ENCODE data around the gene MEGF8. TPM values are rescaled to one million over a fixed set of nuclear protein-coding genes. Genes with fewer than 3 reads are reported as not detected.

The MEGF8 gene, protein sequence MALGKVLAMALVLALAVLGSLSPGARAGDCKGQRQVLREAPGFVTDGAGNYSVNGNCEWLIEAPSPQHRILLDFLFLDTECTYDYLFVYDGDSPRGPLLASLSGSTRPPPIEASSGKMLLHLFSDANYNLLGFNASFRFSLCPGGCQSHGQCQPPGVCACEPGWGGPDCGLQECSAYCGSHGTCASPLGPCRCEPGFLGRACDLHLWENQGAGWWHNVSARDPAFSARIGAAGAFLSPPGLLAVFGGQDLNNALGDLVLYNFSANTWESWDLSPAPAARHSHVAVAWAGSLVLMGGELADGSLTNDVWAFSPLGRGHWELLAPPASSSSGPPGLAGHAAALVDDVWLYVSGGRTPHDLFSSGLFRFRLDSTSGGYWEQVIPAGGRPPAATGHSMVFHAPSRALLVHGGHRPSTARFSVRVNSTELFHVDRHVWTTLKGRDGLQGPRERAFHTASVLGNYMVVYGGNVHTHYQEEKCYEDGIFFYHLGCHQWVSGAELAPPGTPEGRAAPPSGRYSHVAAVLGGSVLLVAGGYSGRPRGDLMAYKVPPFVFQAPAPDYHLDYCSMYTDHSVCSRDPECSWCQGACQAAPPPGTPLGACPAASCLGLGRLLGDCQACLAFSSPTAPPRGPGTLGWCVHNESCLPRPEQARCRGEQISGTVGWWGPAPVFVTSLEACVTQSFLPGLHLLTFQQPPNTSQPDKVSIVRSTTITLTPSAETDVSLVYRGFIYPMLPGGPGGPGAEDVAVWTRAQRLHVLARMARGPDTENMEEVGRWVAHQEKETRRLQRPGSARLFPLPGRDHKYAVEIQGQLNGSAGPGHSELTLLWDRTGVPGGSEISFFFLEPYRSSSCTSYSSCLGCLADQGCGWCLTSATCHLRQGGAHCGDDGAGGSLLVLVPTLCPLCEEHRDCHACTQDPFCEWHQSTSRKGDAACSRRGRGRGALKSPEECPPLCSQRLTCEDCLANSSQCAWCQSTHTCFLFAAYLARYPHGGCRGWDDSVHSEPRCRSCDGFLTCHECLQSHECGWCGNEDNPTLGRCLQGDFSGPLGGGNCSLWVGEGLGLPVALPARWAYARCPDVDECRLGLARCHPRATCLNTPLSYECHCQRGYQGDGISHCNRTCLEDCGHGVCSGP (N-terminal part only)
- total RNA-seq, result 48.1 to 54.4 TPM (median 49.5 TPM) in 3 replicates
- long read RNA-seq, partial matches to known transcripts, result 37 of 41 reads
- long read RNA-seq, other reads (novel, unspliced or antisense), result 3 of 41 reads

DNA sequence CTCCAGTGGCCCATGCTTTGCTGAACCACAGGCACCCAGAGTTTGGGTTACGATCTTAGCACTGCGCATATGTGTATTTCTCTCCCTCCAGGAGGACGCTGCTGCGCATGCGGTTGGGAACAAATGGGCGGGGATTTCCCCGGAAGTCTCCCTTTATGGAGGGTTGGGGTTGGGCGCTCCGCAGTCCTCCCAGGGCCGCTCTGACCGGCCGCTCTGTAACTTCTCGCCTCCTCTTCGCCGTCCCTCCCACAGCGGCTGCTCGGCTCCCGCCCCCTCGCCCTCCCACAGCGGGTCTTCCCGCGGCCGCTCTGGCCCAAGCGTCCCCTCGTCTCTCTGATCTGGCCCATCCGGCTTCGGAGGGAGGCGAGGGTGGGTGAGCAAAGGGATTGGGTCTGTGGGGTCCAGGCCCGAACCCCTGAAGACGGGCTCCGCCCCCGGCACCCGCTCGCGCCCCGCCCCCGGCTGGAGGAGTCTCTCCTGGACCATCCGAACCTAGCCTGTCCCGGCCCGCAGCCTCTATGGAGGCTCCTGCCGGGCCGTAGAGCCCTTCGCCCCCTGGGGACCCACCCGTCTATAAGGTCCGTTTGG is at the start of gene MEGF8:
Gene MEGF8 (plus strand): TSS at position 328 of the 588 bp plus-strand sequence. CDS start 609 bp downstream, outside the sequence.
- H3K36me3 Mint-ChIP-seq (ENCODE audit: low read depth), result no peaks in the 10 kb centered on the region
- no peaks in the 10 kb centered on the region for H3K9me3 Mint-ChIP-seq (ENCODE audit: low read depth)
- peak within 1 kb of the TSS; percentile 32 for H3K27ac Mint-ChIP-seq (ENCODE audit: unreplicated experiment)
- H3K4me1 Mint-ChIP-seq (ENCODE audit: low read depth), result peaks cover 37% of the 10 kb centered on the region
- H3K4me3 Mint-ChIP-seq (ENCODE audit: unreplicated experiment), result peak within 1 kb of the TSS; percentile 78
- peaks cover 23% of the 10 kb centered on the region for H3K27me3 Mint-ChIP-seq (ENCODE audit: low read depth)
- TF ChIP-seq, protein P1, sequence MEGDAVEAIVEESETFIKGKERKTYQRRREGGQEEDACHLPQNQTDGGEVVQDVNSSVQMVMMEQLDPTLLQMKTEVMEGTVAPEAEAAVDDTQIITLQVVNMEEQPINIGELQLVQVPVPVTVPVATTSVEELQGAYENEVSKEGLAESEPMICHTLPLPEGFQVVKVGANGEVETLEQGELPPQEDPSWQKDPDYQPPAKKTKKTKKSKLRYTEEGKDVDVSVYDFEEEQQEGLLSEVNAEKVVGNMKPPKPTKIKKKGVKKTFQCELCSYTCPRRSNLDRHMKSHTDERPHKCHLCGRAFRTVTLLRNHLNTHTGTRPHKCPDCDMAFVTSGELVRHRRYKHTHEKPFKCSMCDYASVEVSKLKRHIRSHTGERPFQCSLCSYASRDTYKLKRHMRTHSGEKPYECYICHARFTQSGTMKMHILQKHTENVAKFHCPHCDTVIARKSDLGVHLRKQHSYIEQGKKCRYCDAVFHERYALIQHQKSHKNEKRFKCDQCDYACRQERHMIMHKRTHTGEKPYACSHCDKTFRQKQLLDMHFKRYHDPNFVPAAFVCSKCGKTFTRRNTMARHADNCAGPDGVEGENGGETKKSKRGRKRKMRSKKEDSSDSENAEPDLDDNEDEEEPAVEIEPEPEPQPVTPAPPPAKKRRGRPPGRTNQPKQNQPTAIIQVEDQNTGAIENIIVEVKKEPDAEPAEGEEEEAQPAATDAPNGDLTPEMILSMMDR (IDR thresholded peaks at IDR 0.05), result no peak
- peak; percentile 99 for DNase-seq (ENCODE audit: low spot score)

DNA sequence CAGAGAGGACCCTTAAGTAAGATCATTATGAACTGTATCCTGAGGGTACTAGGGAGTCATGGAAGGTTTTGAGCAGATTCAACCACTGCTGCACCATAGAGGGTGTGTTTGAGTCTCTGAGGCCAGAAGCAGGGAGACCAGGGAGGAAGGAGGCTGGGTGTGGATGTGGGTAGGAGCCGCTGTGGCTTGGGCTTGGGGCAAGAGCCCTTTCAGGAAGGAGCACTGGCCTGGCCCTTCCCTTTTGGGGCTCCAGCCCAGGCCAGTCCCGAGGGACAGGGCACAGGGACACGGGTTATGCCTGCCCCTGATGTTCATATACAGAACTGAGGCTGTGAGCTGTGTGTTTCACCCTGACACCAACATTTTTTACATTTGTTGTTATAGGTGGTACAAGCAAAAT is 49.2 kb upstream of the MEGF8 start:
- no peak for DNase-seq (ENCODE audit: low spot score)
- TF ChIP-seq, protein P1 (IDR thresholded peaks at IDR 0.05), result no peak
- no peak overlapping the region for H3K4me3 Mint-ChIP-seq (ENCODE audit: unreplicated experiment)
- H3K27ac Mint-ChIP-seq (ENCODE audit: unreplicated experiment), result peak overlapping the region; percentile 83
- no peaks in the 10 kb centered on the region for H3K27me3 Mint-ChIP-seq (ENCODE audit: low read depth)
- H3K4me1 Mint-ChIP-seq (ENCODE audit: low read depth), result peaks cover 53% of the 10 kb centered on the region
- peaks cover 15% of the 10 kb centered on the region for H3K36me3 Mint-ChIP-seq (ENCODE audit: low read depth)
- no peaks in the 10 kb centered on the region for H3K9me3 Mint-ChIP-seq (ENCODE audit: low read depth)

DNA sequence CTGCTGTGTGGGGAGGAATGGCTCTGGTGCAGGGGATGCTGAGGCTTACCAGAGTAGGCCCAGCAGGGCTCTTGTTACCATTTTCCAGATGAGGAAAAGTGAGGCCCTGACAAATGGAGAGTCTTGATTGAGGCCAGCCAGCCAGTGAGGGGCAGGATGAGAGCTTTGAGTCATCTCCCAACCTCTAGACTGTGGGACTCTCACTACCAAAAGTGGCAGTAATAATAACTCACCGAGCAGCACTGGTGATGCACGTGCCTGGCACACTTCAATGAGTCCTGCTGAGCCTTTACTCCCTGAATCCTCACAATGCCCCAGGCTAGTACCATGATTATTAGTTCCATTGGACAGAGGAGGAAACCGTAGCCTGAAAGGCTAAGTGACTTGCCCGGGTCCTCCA is 48.6 kb upstream of the MEGF8 start:
- Mint-ChIP-seq H3K36me3 (ENCODE audit: low read depth) (peaks cover 15% of the 10 kb centered on the region), H3K4me1 (ENCODE audit: low read depth) (peaks cover 50% of the 10 kb centered on the region), H3K27me3 (ENCODE audit: low read depth) (no peaks in the 10 kb centered on the region), H3K27ac (ENCODE audit: unreplicated experiment) (peak overlapping the region; percentile 94), H3K9me3 (ENCODE audit: low read depth) (no peaks in the 10 kb centered on the region), H3K4me3 (ENCODE audit: unreplicated experiment) (no peak overlapping the region)
- DNase-seq (ENCODE audit: low spot score), result no peak
- TF ChIP-seq, protein P1 (IDR thresholded peaks at IDR 0.05), result no peak

DNA sequence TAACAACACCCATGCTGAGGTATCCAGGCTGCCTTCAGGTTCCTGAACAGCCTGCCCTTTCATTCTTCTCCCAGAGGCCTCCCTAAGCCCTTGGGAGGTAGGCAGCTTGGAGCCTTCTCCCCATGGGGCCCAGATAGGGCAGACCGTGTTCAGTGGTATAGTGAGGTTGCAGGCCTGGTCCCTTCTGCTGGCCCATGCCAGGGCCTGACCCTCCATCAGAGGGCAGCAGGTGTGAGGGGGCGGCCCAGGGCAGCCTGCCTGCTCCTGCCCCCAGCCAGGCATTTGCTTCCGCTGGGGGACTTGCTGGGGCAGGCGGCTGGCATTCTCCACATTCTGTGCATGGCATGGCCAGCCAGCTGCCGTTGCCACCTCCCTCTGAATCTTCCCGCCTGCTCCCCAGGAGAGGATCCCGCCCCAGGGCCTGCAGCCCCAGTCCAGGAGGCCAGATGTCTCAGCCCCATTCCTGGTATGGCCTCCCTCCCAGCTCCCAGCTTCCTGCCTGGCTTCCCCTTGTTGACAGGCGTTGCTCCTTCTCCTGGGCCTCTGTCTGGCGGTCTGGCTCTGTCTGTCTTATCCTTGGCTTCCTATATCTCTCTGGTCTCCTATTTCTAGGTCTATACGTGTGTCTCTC is 47.5 kb upstream of the MEGF8 start:
- Mint-ChIP-seq H3K36me3 (ENCODE audit: low read depth) (peaks cover 15% of the 10 kb centered on the region), H3K9me3 (ENCODE audit: low read depth) (no peaks in the 10 kb centered on the region), H3K4me3 (ENCODE audit: unreplicated experiment) (peak overlapping the region; percentile 51), H3K4me1 (ENCODE audit: low read depth) (peaks cover 50% of the 10 kb centered on the region), H3K27ac (ENCODE audit: unreplicated experiment) (peak overlapping the region; percentile 94), H3K27me3 (ENCODE audit: low read depth) (no peaks in the 10 kb centered on the region)
- TF ChIP-seq, protein P1 (IDR thresholded peaks at IDR 0.05), result peak; percentile 14
- DNase-seq (ENCODE audit: low spot score), result peak; percentile 96

All from chondrocyte (in vitro differentiated cells).